Endothelial cell of umbilical vein (primary cell): Measurements from ENCODE around the gene PARD6G. TPM values are rescaled to one million over a fixed set of nuclear protein-coding genes. Genes with fewer than 3 reads are reported as not detected.

ENCODE experiments used
- BruUV-seq: library from RNA; stranded (reverse); fragments of 400-500 nt; replicated peaks from 2 replicates; lab custom pipeline; 2021; lab: Mats Ljungman, UMichigan
- CTCF ChIA-PET: fragments of 300-600, 350-600 bp; sonication (Branson Sonifier 250); formaldehyde crosslinking; loops from one replicate; lab custom pipeline; 2021; ENCODE audit warnings: antibody characterized with exemption, inconsistent platforms; lab: Charles Lee
- POLR2A ChIA-PET: fragments of 300-600, 350-600 bp; sonication (Branson Sonifier 250); formaldehyde crosslinking; loops from one replicate; lab custom pipeline; 2021; ENCODE audit warnings: antibody characterized with exemption, inconsistent platforms; lab: Charles Lee
- DNase-seq: peaks from one replicate; pipeline ENCODE4 v3.0.0-alpha.2; 2011; ENCODE audit warnings: low read depth, low spot score
- FAIRE-seq: peaks from 2 replicates; lab custom pipeline; 2011; peaks lifted over from hg19 to GRCh38; lab: Jason Lieb, UNC
- H2AFZ ChIP-seq: 2 replicates; pipeline ENCODE4 v1.6.0; 2012; ENCODE audit warnings: low read depth, low read length, control low read depth, inconsistent platforms
- H3K27ac ChIP-seq: 2 replicates; pipeline ENCODE4 v1.5.1; 2011; ENCODE audit warnings: low read depth, mild to moderate bottlenecking, control low read depth, low read length, moderate library complexity; ENCODE audit not compliant: insufficient read depth
- H3K27me3 ChIP-seq, 2 experiments: 2 replicates each; pipeline versions ENCODE4 v1.6.0 to v1.6.1; 2011; ENCODE audit warnings: low read length in 2 of 2, mixed read lengths in 1 of 2; ENCODE audit not compliant: control insufficient read depth in 2 of 2, insufficient read depth in 2 of 2
- H3K36me3 ChIP-seq, 2 experiments: 2 replicates in 1 of 2; 3 replicates in 1 of 2; pipeline ENCODE4 v1.5.1; 2011; ENCODE audit warnings: low read length in 2 of 2, mild to moderate bottlenecking in 1 of 2, moderate library complexity in 1 of 2; ENCODE audit not compliant: control insufficient read depth in 2 of 2, insufficient read depth in 2 of 2; ENCODE audit errors: extremely low read depth in 1 of 2
- H3K4me1 ChIP-seq: 3 replicates; pipeline ENCODE4 v1.5.1; 2011; ENCODE audit warnings: mild to moderate bottlenecking, low read length; ENCODE audit not compliant: control insufficient read depth, insufficient read depth; ENCODE audit errors: extremely low read depth
- H3K4me2 ChIP-seq: 2 replicates; pipeline ENCODE4 v1.6.1; 2011; ENCODE audit warnings: low read length, control low read depth, mixed read lengths; ENCODE audit not compliant: insufficient read depth
- H3K4me3 ChIP-seq, 3 experiments: fragments of 200-600 bp in 1 of 3; sonication (generic), shearing (Covaris generic) in 1 of 3; replicated peaks in 1 of 3; 2 replicates each; pipeline ENCODE4 v1.5.1; 2011 to 2016; ENCODE audit warnings: control low read depth in 3 of 3, low read length in 3 of 3, mild to moderate bottlenecking in 2 of 3, inconsistent platforms in 1 of 3, low read depth in 1 of 3, moderate library complexity in 1 of 3; ENCODE audit not compliant: insufficient read depth in 1 of 3
- H3K79me2 ChIP-seq: 2 replicates; pipeline ENCODE4 v1.6.0; 2012; ENCODE audit warnings: low read length, inconsistent platforms; ENCODE audit not compliant: control insufficient read depth, insufficient read depth
- H3K9ac ChIP-seq: replicated peaks from 2 replicates; pipeline ENCODE3; 2011; ENCODE audit warnings: low read length, control low read depth; ENCODE audit not compliant: insufficient read depth; ENCODE audit errors: extremely low read depth
- H3K9me1 ChIP-seq: replicated peaks from 3 replicates; pipeline ENCODE4 v1.6.0; 2011; ENCODE audit warnings: mild to moderate bottlenecking, low read length; ENCODE audit not compliant: control insufficient read depth, insufficient read depth; ENCODE audit errors: extremely low read depth
- H3K9me3 ChIP-seq: replicated peaks from 2 replicates; pipeline ENCODE4 v1.5.1; 2012; ENCODE audit warnings: low read length, inconsistent platforms; ENCODE audit not compliant: control insufficient read depth, insufficient read depth
- H4K20me1 ChIP-seq: replicated peaks from 2 replicates; pipeline ENCODE3; 2011; ENCODE audit warnings: mild to moderate bottlenecking, low read length; ENCODE audit not compliant: control insufficient read depth, insufficient read depth; ENCODE audit errors: extremely low read depth
- CTCF ChIP-seq, 2 donors: IDR thresholded peaks; 1 replicate in 1 of 2; 2 replicates in 1 of 2; pipeline ENCODE4 v1.5.1; 2011; ENCODE audit warnings: low read length in 2 of 2, mild to moderate bottlenecking in 2 of 2, moderate library complexity in 2 of 2, control low read depth in 1 of 2, inconsistent platforms in 1 of 2, low read depth in 1 of 2; ENCODE audit not compliant: insufficient read depth in 1 of 2; ENCODE audit errors: extremely low read depth in 1 of 2
- EZH2 ChIP-seq: IDR thresholded peaks from 2 replicates; pipeline ENCODE4 v1.6.1; 2012; ENCODE audit warnings: borderline replicate concordance, low read depth, mild to moderate bottlenecking, moderate library complexity, low read length, inconsistent platforms; ENCODE audit not compliant: severe bottlenecking
- FOS ChIP-seq: IDR thresholded peaks from 2 replicates; pipeline ENCODE4 v1.6.1; 2011; ENCODE audit warnings: mild to moderate bottlenecking, low read length, moderate library complexity, borderline replicate concordance; ENCODE audit not compliant: insufficient read depth
- GATA2 ChIP-seq: IDR thresholded peaks from 2 replicates; pipeline ENCODE4 v1.7.0; 2011; ENCODE audit warnings: low read depth, mild to moderate bottlenecking, moderate library complexity, mixed read lengths, low read length; ENCODE audit not compliant: insufficient read length, insufficient read depth
- JUN ChIP-seq: IDR thresholded peaks from 2 replicates; pipeline ENCODE4 v1.6.1; 2011; ENCODE audit warnings: borderline replicate concordance, low read depth; ENCODE audit not compliant: insufficient read length, insufficient read depth
- MAX ChIP-seq: IDR thresholded peaks from 2 replicates; pipeline ENCODE4 v1.6.1; 2011; ENCODE audit not compliant: insufficient read depth, insufficient read length
- MYC ChIP-seq: IDR thresholded peaks from one replicate; pipeline ENCODE4 v1.6.1; 2011; ENCODE audit warnings: mild to moderate bottlenecking, low read depth, low read length
- POLR2A ChIP-seq: IDR thresholded peaks from 2 replicates; pipeline ENCODE4 v1.6.1; 2012; ENCODE audit warnings: low read depth, mild to moderate bottlenecking, control low read depth, low read length
- POLR2AphosphoS5 ChIP-seq: IDR thresholded peaks from 2 replicates; pipeline ENCODE4 v1.6.1; 2012; ENCODE audit warnings: low read depth, mild to moderate bottlenecking, control low read depth, low read length, moderate library complexity; ENCODE audit not compliant: insufficient read depth
- dilution Hi-C: fragments of 300-500 bp; cut with MboI; formaldehyde crosslinking; loops from one replicate; pipeline ENCODE4 v1.15.0; 2019; ENCODE audit warnings: low sequenced_read_pairs; ENCODE audit not compliant: extremely low pct_ligation_motif_present
- intact Hi-C: fragments of 100-400 bp; cut with micrococcal nuclease; formaldehyde crosslinking; loops from one replicate; pipeline ENCODE4 v1.10.0; 2022
- polyA plus RNA-seq, 4 experiments: library from polyadenylated mRNA; depleted of rRNA in 3 of 4; stranded (reverse) in 3 of 4; unstranded in 1 of 4; fragments of >200 nt; gene quantifications; 2 replicates each; pipeline versions ENCODE4 v1.2.1 to v1.2.3, GENCODE V29; 2011 to 2012; ENCODE audit warnings: missing spikeins in 1 of 4
- total RNA-seq: library from RNA; stranded (reverse); gene quantifications from 2 replicates; pipeline ENCODE4 v1.2.3, GENCODE V29; 2021

PARD6G gene
- total and polyA plus RNA-seq, 2 donors (not counting 3 experiments of a cell fraction or from before 2014, with no cell fraction given) = 1.2 to 1.8 TPM

GRCh38 chr18:80245781-80246444 lies 1.4 kb downstream of the PARD6G start:
- no peaks in the 10 kb centered on the region for H3K79me2 ChIP-seq
- no peaks in the 10 kb centered on the region for H4K20me1 ChIP-seq
- H3K4me2 ChIP-seq = no peak overlapping the region
- intact Hi-C loops (no loop called here), dilution Hi-C loops (no loop called here)
- H3K9me3 ChIP-seq = no peaks in the 10 kb centered on the region
- no peak overlapping the region for H3K27ac ChIP-seq
- no peaks in the 10 kb centered on the region for H3K36me3 ChIP-seq
- ChIA-PET POLR2A (no interaction called here), CTCF (no interaction called here)
- no peak overlapping the region for H3K9ac ChIP-seq
- no peak for DNase-seq
- H3K9me1 ChIP-seq = no peaks in the 10 kb centered on the region
- peaks cover 18 to 24% of the 10 kb centered on the region in 2 experiments for H3K27me3 ChIP-seq
- H2AFZ ChIP-seq = no peak overlapping the region
- BruUV-seq = no TSS peak
- H3K4me1 ChIP-seq = peaks cover 4% of the 10 kb centered on the region
- peak overlapping the region in 1 of 3 experiments; percentile 71 for H3K4me3 ChIP-seq
- TF ChIP-seq FOS (no peak), POLR2AphosphoS5 (no peak), EZH2 (no peak), CTCF (IDR thresholded peaks at IDR 0.05; ENCODE audit: extremely low read depth in 1 of 2, insufficient read depth in 1 of 2, low read depth in 1 of 2, low read length in 2 of 2) (no peak), MYC (no peak), JUN (no peak), POLR2A (no peak), MAX (no peak), GATA2 (no peak)
- no peak for FAIRE-seq
